Stimulated activated CD8-positive, alpha-beta memory T cell treated with anti-CD3 and anti-CD28 coated beads, Interleukin-7, amount 100 ng/mL, for 1 hour (primary cell): ENCODE measurements around the gene ACADL.

Experiments used
- DNase-seq, 2 donors: peaks; one replicate each; pipeline ENCODE4 v3.0.0-alpha.2; 2020; ENCODE audit warnings: low read depth in 2 of 2

Gene ACADL

GRCh38 chr2:210170446-210171303 lies 54.6 kb downstream of the ACADL start:
- peak; percentile 94 to 95 for DNase-seq

- DNase-seq = no peak
These were observed 55.1 kb downstream of the ACADL start for GRCh38 chr2:210170196-210170445.

- DNase-seq = no peak
These were observed 55.6 kb downstream of the ACADL start for GRCh38 chr2:210169516-210170195.

GRCh38 chr2:210167227-210167626 lies 58.0 kb downstream of the ACADL start:
- DNase-seq = no peak

- DNase-seq = no peak
These were observed 62.7 kb downstream of the ACADL start for GRCh38 chr2:210162466-210163124.

GRCh38 chr2:210159059-210159458 lies 66.2 kb downstream of the ACADL start:
- no peak for DNase-seq

GRCh38 chr2:210158236-210158635 lies 67.0 kb downstream of the ACADL start:
- no peak for DNase-seq

- no peak for DNase-seq
These were observed 67.7 kb downstream of the ACADL start for GRCh38 chr2:210157526-210157925.

GRCh38 chr2:210147614-210148013 lies 77.6 kb downstream of the ACADL start:
- DNase-seq = no peak
